Measurements from ENCODE around the gene ORC1. TPM values are rescaled to one million over a fixed set of nuclear protein-coding genes. Genes with fewer than 3 reads are reported as not detected.

ORC1 gene
- total RNA-seq, 1 donor from 2014 or later, result 3.4 TPM

GRCh38 chr1:52414942-52415341 is 10.7 kb upstream of the ORC1 start:
- H3K9me3 Mint-ChIP-seq (ENCODE audit: unreplicated experiment), result no peaks in the 10 kb centered on the region
- no peak overlapping the region for H3K27ac Mint-ChIP-seq (ENCODE audit: unreplicated experiment)
- no peaks in the 10 kb centered on the region for H3K36me3 Mint-ChIP-seq (ENCODE audit: unreplicated experiment)
- no peaks in the 10 kb centered on the region for H3K27me3 Mint-ChIP-seq (ENCODE audit: unreplicated experiment)
- no peak overlapping the region for H3K4me3 Mint-ChIP-seq (ENCODE audit: unreplicated experiment)
- H3K4me1 Mint-ChIP-seq (ENCODE audit: low read depth, unreplicated experiment), result no peaks in the 10 kb centered on the region
- no peak for DNase-seq
- TF ChIP-seq CTCF (IDR thresholded peaks at IDR 0.05; ENCODE audit: partially characterized antibody, unreplicated experiment), result no peak

GRCh38 chr1:52413410-52413989 is 9.3 kb upstream of the ORC1 start:
- no peak for TF ChIP-seq CTCF (IDR thresholded peaks at IDR 0.05; ENCODE audit: partially characterized antibody, unreplicated experiment)
- H3K4me3 Mint-ChIP-seq (ENCODE audit: unreplicated experiment), result no peak overlapping the region
- no peak for DNase-seq
- H3K27ac Mint-ChIP-seq (ENCODE audit: unreplicated experiment), result no peak overlapping the region
- H3K36me3 Mint-ChIP-seq (ENCODE audit: unreplicated experiment), result no peaks in the 10 kb centered on the region
- no peaks in the 10 kb centered on the region for H3K9me3 Mint-ChIP-seq (ENCODE audit: unreplicated experiment)
- H3K27me3 Mint-ChIP-seq (ENCODE audit: unreplicated experiment), result no peaks in the 10 kb centered on the region
- no peaks in the 10 kb centered on the region for H3K4me1 Mint-ChIP-seq (ENCODE audit: low read depth, unreplicated experiment)

GRCh38 chr1:52404975-52405338 is 734 bp upstream of the ORC1 start:
- H3K4me1 Mint-ChIP-seq (ENCODE audit: low read depth, unreplicated experiment), result peaks cover 5% of the 10 kb centered on the region
- no peaks in the 10 kb centered on the region for H3K36me3 Mint-ChIP-seq (ENCODE audit: unreplicated experiment)
- H3K4me3 Mint-ChIP-seq (ENCODE audit: unreplicated experiment), result peak overlapping the region; percentile 100
- H3K27ac Mint-ChIP-seq (ENCODE audit: unreplicated experiment), result peak overlapping the region; percentile 85
- H3K27me3 Mint-ChIP-seq (ENCODE audit: unreplicated experiment), result peaks cover 2% of the 10 kb centered on the region
- TF ChIP-seq CTCF (IDR thresholded peaks at IDR 0.05; ENCODE audit: partially characterized antibody, unreplicated experiment), result no peak
- no peak for DNase-seq
- peaks cover 1% of the 10 kb centered on the region for H3K9me3 Mint-ChIP-seq (ENCODE audit: unreplicated experiment)

GRCh38 chr1:52403566-52404115 is 582 bp downstream of the ORC1 start:
- TF ChIP-seq CTCF (IDR thresholded peaks at IDR 0.05; ENCODE audit: partially characterized antibody, unreplicated experiment), result no peak
- no peak for DNase-seq
- peaks cover 1% of the 10 kb centered on the region for H3K9me3 Mint-ChIP-seq (ENCODE audit: unreplicated experiment)
- no peaks in the 10 kb centered on the region for H3K36me3 Mint-ChIP-seq (ENCODE audit: unreplicated experiment)
- H3K27ac Mint-ChIP-seq (ENCODE audit: unreplicated experiment), result peak overlapping the region; percentile 0
- H3K4me3 Mint-ChIP-seq (ENCODE audit: unreplicated experiment), result peak overlapping the region; percentile 100
- H3K27me3 Mint-ChIP-seq (ENCODE audit: unreplicated experiment), result peaks cover 2% of the 10 kb centered on the region
- peaks cover 5% of the 10 kb centered on the region for H3K4me1 Mint-ChIP-seq (ENCODE audit: low read depth, unreplicated experiment)

- no peak for DNase-seq
- H3K4me1 Mint-ChIP-seq (ENCODE audit: low read depth, unreplicated experiment), result peaks cover 5% of the 10 kb centered on the region
- no peak for TF ChIP-seq CTCF (IDR thresholded peaks at IDR 0.05; ENCODE audit: partially characterized antibody, unreplicated experiment)
- peak overlapping the region; percentile 100 for H3K4me3 Mint-ChIP-seq (ENCODE audit: unreplicated experiment)
- no peak overlapping the region for H3K27ac Mint-ChIP-seq (ENCODE audit: unreplicated experiment)
- peaks cover 2% of the 10 kb centered on the region for H3K27me3 Mint-ChIP-seq (ENCODE audit: unreplicated experiment)
- peaks cover 1% of the 10 kb centered on the region for H3K9me3 Mint-ChIP-seq (ENCODE audit: unreplicated experiment)
- no peaks in the 10 kb centered on the region for H3K36me3 Mint-ChIP-seq (ENCODE audit: unreplicated experiment)
Measured at GRCh38 chr1:52402860-52403240, 1.4 kb downstream of the ORC1 start.
